GM12878 (cell line): Measurements from ENCODE around the gene PCDHGC5. TPM values are rescaled to one million over a fixed set of nuclear protein-coding genes. Genes with fewer than 3 reads are reported as not detected.

Experiments
- ATAC-seq: fragments of 200-7000 bp; cut with Tn5 transposase; 3 replicates; pipeline ENCODE4 v1.9.1; 2020; ENCODE audit warnings: mild to moderate bottlenecking, moderate library complexity
- BruUV-seq: library from RNA; stranded (reverse); fragments of 400-500 nt; replicated peaks from 2 replicates; lab custom pipeline; 2021; lab: Mats Ljungman, UMichigan
- CTCF ChIA-PET: fragments of 300-600 bp; sonication (Branson Sonifier 250); formaldehyde crosslinking; extraction: SDS; loops from one replicate; lab custom pipeline; 2021; ENCODE audit warnings: inconsistent platforms; lab: Yijun Ruan, JAX
- POLR2A ChIA-PET: fragments of 350-600 bp; formaldehyde crosslinking; extraction: SDS; loops from one replicate; lab custom pipeline; 2021; ENCODE audit warnings: inconsistent platforms; lab: Charles Lee
- RAD21 ChIA-PET: fragments of 300-600 bp; sonication (Branson Sonifier 250); formaldehyde crosslinking; loops from one replicate; lab custom pipeline; 2023; ENCODE audit warnings: antibody characterized with exemption; ENCODE audit not compliant: unreplicated experiment; lab: Charles Lee
- SMC1A ChIA-PET: fragments of 300-600 bp; sonication (Branson Sonifier 250); formaldehyde crosslinking; loops from one replicate; lab custom pipeline; 2023; ENCODE audit not compliant: unreplicated experiment, uncharacterized antibody; lab: Charles Lee
- DNase-seq: peaks from one replicate; pipeline ENCODE4 v3.0.0-alpha.2; 2011; ENCODE audit warnings: low read depth, low spot score
- FAIRE-seq: peaks from 3 replicates; lab custom pipeline; 2011; peaks lifted over from hg19 to GRCh38; lab: Jason Lieb, UNC
- H2AFZ ChIP-seq: 2 replicates; pipeline ENCODE4 v1.6.0; 2011; ENCODE audit warnings: low read depth, low read length, control low read depth; ENCODE audit not compliant: control insufficient read depth
- H3K27ac ChIP-seq: 2 replicates; pipeline ENCODE4 v1.5.1; 2011; ENCODE audit warnings: control low read depth; ENCODE audit not compliant: control insufficient read depth, insufficient read depth
- H3K27me3 ChIP-seq, 2 experiments: replicated peaks in 1 of 2; 2 replicates each; pipeline versions ENCODE4 v1.6.0 to v1.6.1; 2011; ENCODE audit warnings: low read length in 1 of 2; ENCODE audit not compliant: control insufficient read depth in 2 of 2, insufficient read depth in 2 of 2
- H3K36me3 ChIP-seq, 2 experiments: 2 replicates each; pipeline ENCODE4 v1.5.1; 2011; ENCODE audit warnings: low read length in 1 of 2; ENCODE audit not compliant: control insufficient read depth in 2 of 2, insufficient read depth in 2 of 2
- H3K4me1 ChIP-seq: 2 replicates; pipeline ENCODE4 v1.6.1; 2011; ENCODE audit warnings: mild to moderate bottlenecking, low read length, moderate library complexity, mixed read lengths; ENCODE audit not compliant: control insufficient read depth, insufficient read depth
- H3K4me2 ChIP-seq: 2 replicates; pipeline ENCODE4 v1.6.0; 2011; ENCODE audit warnings: control low read depth; ENCODE audit not compliant: control insufficient read depth, insufficient read depth
- H3K4me3 ChIP-seq: fragments of 200-600 bp; sonication (generic); 2 replicates; pipeline ENCODE4 v1.5.1; 2016
- H3K79me2 ChIP-seq: 2 replicates; pipeline ENCODE4 v1.6.0; 2011; ENCODE audit warnings: low read length; ENCODE audit not compliant: control insufficient read depth, insufficient read depth
- H3K9ac ChIP-seq: 2 replicates; pipeline ENCODE4 v1.8.0; 2011; ENCODE audit warnings: low read length, control low read depth, mixed read lengths; ENCODE audit not compliant: control insufficient read depth, insufficient read depth
- H3K9me3 ChIP-seq: replicated peaks from 3 replicates; pipeline ENCODE4 v1.5.1; 2011; ENCODE audit warnings: mild to moderate bottlenecking, low read length; ENCODE audit not compliant: control insufficient read depth, insufficient read depth
- H4K20me1 ChIP-seq: 2 replicates; pipeline ENCODE4 v1.6.0; 2011; ENCODE audit not compliant: control insufficient read depth, insufficient read depth
- BMI1 ChIP-seq: fragments of 450-650 bp; IDR thresholded peaks from 2 replicates; pipeline ENCODE4 v1.6.1; 2016; ENCODE audit warnings: mild to moderate bottlenecking, moderate library complexity, borderline replicate concordance
- CBX3 ChIP-seq: fragments of 200-600 bp; sonication (generic); IDR thresholded peaks from 2 replicates; pipeline ENCODE4 v1.6.1; 2016; ENCODE audit warnings: low read depth, borderline replicate concordance
- EGR1 ChIP-seq, 2 experiments: IDR thresholded peaks; 1 replicate in 1 of 2; 2 replicates in 1 of 2; pipeline ENCODE4 v1.6.1; 2011 to 2012; ENCODE audit warnings: low read depth in 2 of 2, low read length in 2 of 2, borderline replicate concordance in 1 of 2, mild to moderate bottlenecking in 1 of 2, moderate library complexity in 1 of 2
- HDAC2 ChIP-seq: fragments of 200-600 bp; sonication (generic); IDR thresholded peaks from 2 replicates; pipeline ENCODE4 v1.6.1; 2017
- HDAC6 ChIP-seq: fragments of 200-600 bp; sonication (generic); IDR thresholded peaks from one replicate; pipeline ENCODE4 v1.8.0; 2017; ENCODE audit warnings: antibody characterized with exemption; ENCODE audit not compliant: unreplicated experiment
- IRF4 ChIP-seq: IDR thresholded peaks from 2 replicates; pipeline ENCODE4 v1.6.1; 2011; ENCODE audit warnings: low read depth, low read length
- KDM1A ChIP-seq: fragments of 200-600 bp; sonication (generic); IDR thresholded peaks from 2 replicates; pipeline ENCODE4 v1.6.1; 2016; ENCODE audit warnings: borderline replicate concordance
- KLF5 ChIP-seq: fragments of 450-650 bp; IDR thresholded peaks from 2 replicates; pipeline ENCODE4 v1.6.1; 2014; ENCODE audit warnings: mild to moderate bottlenecking; ENCODE audit not compliant: partially characterized antibody
- MYB ChIP-seq: fragments of 150-350 bp; IDR thresholded peaks from 2 replicates; pipeline ENCODE4 v1.6.1; 2014; ENCODE audit warnings: mild to moderate bottlenecking, low read depth, low read length, borderline replicate concordance
- NR2C1 ChIP-seq: fragments of 450-650 bp; IDR thresholded peaks from 2 replicates; pipeline ENCODE4 v1.6.1; 2017; ENCODE audit warnings: antibody characterized with exemption, mild to moderate bottlenecking, moderate library complexity
- RELA ChIP-seq: fragments of 450-650 bp; IDR thresholded peaks from 2 replicates; pipeline ENCODE4 v1.8.0; 2014; ENCODE audit warnings: borderline replicate concordance; ENCODE audit not compliant: partially characterized antibody
- SMC3 ChIP-seq: IDR thresholded peaks from 2 replicates; pipeline ENCODE4 v1.6.1; 2011; ENCODE audit warnings: low read length, improper control_type of control experiment, borderline replicate concordance
- SREBF2 ChIP-seq: IDR thresholded peaks from 2 replicates; pipeline ENCODE4 v1.6.1; 2012; ENCODE audit warnings: mild to moderate bottlenecking, low read length
- WGBS: methylation state at CpG from one replicate; pipeline ENCODE4 v1.1.6; 2016; ENCODE audit warnings: low lambda C conversion rate; ENCODE audit not compliant: insufficient replicate concordance, insufficient coverage; ENCODE audit errors: missing lambda C conversion rate; 5-methylcytosine and 5-hydroxymethylcytosine counted together
- in situ Hi-C: fragments of 300-500 bp; cut with MboI; formaldehyde crosslinking; loops from 9 replicates; pipeline ENCODE4 v1.14.3; 2018; ENCODE audit warnings: mixed read lengths
- intact Hi-C: fragments of 100-400 bp; cut with micrococcal nuclease; formaldehyde crosslinking; loops from one replicate; pipeline ENCODE4 v1.14.2; 2022; ENCODE audit not compliant: unreplicated experiment
- polyA plus RNA-seq, 11 experiments: library from polyadenylated mRNA; depleted of rRNA in 4 of 11; unstranded in 6 of 11; stranded (reverse) in 5 of 11; fragments of >200 nt; fragmentation: Nextera tagmentation in 4 of 11; fragmentation: Illumina TruSeq in 1 of 11; extraction: Ambion mirVana in 4 of 11; extraction: Trizol in 1 of 11; gene quantifications; 1 replicate in 1 of 11; 2 replicates in 10 of 11; pipeline versions ENCODE4 v1.2.1 to v1.2.3, GENCODE V29; 2011 to 2016; ENCODE audit warnings: inconsistent platforms in 2 of 11, missing spikeins in 2 of 11, low read depth in 1 of 11
- total RNA-seq, 4 experiments: library from RNA; depleted of rRNA in 3 of 4; stranded (reverse); fragments of >200 nt in 3 of 4; fragmentation: Illumina TruSeq in 1 of 4; extraction: Trizol in 1 of 4; gene quantifications; 2 replicates each; pipeline versions ENCODE4 v1.2.1 to v1.2.3, GENCODE V29; 2013 to 2021
- TF ChIP-seq, protein P1 (sequence below): fragments of 450-650 bp; IDR thresholded peaks from 2 replicates; pipeline ENCODE4 v1.6.1; 2016; ENCODE audit warnings: mild to moderate bottlenecking
- TF ChIP-seq, protein P2 (sequence below): fragments of 450-650 bp; IDR thresholded peaks from 2 replicates; pipeline ENCODE4 v1.6.1; 2018; ENCODE audit warnings: mild to moderate bottlenecking, low read depth, moderate library complexity; ENCODE audit not compliant: partially characterized antibody

Gene PCDHGC5
- total and polyA plus RNA-seq, 10 of the 15 experiments (the other 5 are each of a cell fraction or from before 2014, with no cell fraction given) = 0.05 to 0.87 (median 0.18) TPM; not detected in 2

DNA sequence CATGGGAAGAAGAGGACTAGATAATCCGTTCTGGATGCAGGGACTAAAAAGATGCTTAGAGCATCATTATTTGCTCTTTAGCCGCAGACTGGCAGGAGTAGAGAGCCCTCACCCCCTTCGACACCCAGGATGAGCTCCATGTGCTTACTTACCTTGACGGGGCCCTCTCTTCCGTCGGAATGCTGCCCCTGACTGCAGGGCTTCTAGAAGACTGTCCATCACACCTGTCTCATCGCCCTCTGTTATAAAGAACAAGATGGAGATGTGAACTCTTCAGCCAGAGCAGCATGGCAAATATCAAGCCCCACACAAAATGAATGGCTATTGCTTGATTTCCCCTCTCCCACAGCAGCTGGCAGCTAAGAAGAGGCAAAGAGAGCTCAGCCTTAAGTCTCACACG, 35.1 kb downstream of the PCDHGC5 start (continued):
- TF ChIP-seq HDAC2 = no peak
- TF ChIP-seq IRF4 = no peak
- TF ChIP-seq, all 136 proteins: peak for 0

- ChIA-PET POLR2A (interaction anchor here (1.0 to 2.4 kb wide), 3 partner anchors 11 to 50 kb away, joined by 3 to 10 read pairs (median 4); no protein-coding TSS in a partner anchor), SMC1A (interaction anchor here (0.6 to 13.7 kb wide), 20 partner anchors 14 to 112 kb away, joined by 3 to 176 read pairs (median 6); partner anchors contain the start of genes PCDHGA10, PCDHGA11, PCDHGA12 and PCDHGB7), CTCF (interaction anchor here (1.0 to 11.2 kb wide), 32 partner anchors 9 to 155 kb away, joined by 3 to 194 read pairs (median 8); partner anchors contain the start of genes PCDHGA10, PCDHGA11, PCDHGA12 and PCDHGA9), RAD21 (interaction anchor here (1.1 to 6.2 kb wide), 11 partner anchors 14 to 155 kb away, joined by 3 to 77 read pairs (median 10); partner anchors contain the start of genes PCDHGA10, PCDHGA11, PCDHGA12 and PCDHGB3)
- DNase-seq = no peak
- H3K4me1 ChIP-seq = peaks cover 26% of the 10 kb centered on the region
- intact Hi-C loops (loop anchor here (1.0 kb wide), 4 partner anchors 32 to 105 kb away; partner anchors contain the start of genes PCDHGA12 and PCDHGC3), in situ Hi-C loops (loop anchor here (5.0 kb wide), 1 partner anchor 48 kb away; the partner anchor contains the start of gene PCDHGC3)
- peaks cover 14 to 47% of the 10 kb centered on the region in 2 experiments for H3K36me3 ChIP-seq
- no TSS peak for BruUV-seq
- FAIRE-seq = peak; percentile 91
- no peaks in the 10 kb centered on the region for H4K20me1 ChIP-seq
- no peaks in the 10 kb centered on the region for H3K27me3 ChIP-seq
- WGBS = 4% methylated on average over 12 of the region's 12 CpGs
- no peak overlapping the region for H3K9ac ChIP-seq
- no peak overlapping the region for H3K4me2 ChIP-seq
- H3K27ac ChIP-seq = peak overlapping the region; percentile 9; the same call in 1 of the 2 replicates
- ATAC-seq = peak; percentile 91
- no peaks in the 10 kb centered on the region for H3K79me2 ChIP-seq
- no peaks in the 10 kb centered on the region for H3K9me3 ChIP-seq
- no peak overlapping the region for H2AFZ ChIP-seq
- no peak overlapping the region for H3K4me3 ChIP-seq
- no peak for TF ChIP-seq SREBF2
- TF ChIP-seq NR2C1 = no peak
- no peak for TF ChIP-seq EGR1 (IDR thresholded peaks at IDR 0.05; ENCODE audit: borderline replicate concordance in 1 of 2, low read depth in 2 of 2, low read length in 2 of 2)
- TF ChIP-seq KDM1A = no peak
- no peak for TF ChIP-seq MYB
- peak; percentile 98 for TF ChIP-seq SMC3
- TF ChIP-seq KLF5 = peak; percentile 35
- TF ChIP-seq BMI1 = 0 out of 2 replicates have a peak, but pooled peaks have one; percentile 62
- peak; percentile 65 for TF ChIP-seq IRF4
- TF ChIP-seq, protein P1, sequence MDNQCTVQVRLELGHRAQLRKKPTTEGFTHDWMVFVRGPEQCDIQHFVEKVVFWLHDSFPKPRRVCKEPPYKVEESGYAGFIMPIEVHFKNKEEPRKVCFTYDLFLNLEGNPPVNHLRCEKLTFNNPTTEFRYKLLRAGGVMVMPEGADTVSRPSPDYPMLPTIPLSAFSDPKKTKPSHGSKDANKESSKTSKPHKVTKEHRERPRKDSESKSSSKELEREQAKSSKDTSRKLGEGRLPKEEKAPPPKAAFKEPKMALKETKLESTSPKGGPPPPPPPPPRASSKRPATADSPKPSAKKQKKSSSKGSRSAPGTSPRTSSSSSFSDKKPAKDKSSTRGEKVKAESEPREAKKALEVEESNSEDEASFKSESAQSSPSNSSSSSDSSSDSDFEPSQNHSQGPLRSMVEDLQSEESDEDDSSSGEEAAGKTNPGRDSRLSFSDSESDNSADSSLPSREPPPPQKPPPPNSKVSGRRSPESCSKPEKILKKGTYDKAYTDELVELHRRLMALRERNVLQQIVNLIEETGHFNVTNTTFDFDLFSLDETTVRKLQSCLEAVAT = peak; percentile 40; the same call in 1 of the 2 replicates
- no peak for TF ChIP-seq HDAC6
- TF ChIP-seq CBX3 = no peak
- TF ChIP-seq, protein P2, sequence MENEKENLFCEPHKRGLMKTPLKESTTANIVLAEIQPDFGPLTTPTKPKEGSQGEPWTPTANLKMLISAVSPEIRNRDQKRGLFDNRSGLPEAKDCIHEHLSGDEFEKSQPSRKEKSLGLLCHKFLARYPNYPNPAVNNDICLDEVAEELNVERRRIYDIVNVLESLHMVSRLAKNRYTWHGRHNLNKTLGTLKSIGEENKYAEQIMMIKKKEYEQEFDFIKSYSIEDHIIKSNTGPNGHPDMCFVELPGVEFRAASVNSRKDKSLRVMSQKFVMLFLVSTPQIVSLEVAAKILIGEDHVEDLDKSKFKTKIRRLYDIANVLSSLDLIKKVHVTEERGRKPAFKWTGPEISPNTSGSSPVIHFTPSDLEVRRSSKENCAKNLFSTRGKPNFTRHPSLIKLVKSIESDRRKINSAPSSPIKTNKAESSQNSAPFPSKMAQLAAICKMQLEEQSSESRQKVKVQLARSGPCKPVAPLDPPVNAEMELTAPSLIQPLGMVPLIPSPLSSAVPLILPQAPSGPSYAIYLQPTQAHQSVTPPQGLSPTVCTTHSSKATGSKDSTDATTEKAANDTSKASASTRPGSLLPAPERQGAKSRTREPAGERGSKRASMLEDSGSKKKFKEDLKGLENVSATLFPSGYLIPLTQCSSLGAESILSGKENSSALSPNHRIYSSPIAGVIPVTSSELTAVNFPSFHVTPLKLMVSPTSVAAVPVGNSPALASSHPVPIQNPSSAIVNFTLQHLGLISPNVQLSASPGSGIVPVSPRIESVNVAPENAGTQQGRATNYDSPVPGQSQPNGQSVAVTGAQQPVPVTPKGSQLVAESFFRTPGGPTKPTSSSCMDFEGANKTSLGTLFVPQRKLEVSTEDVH = no peak
- TF ChIP-seq RELA = peak; percentile 29
These were observed 36.0 kb downstream of the PCDHGC5 start for GRCh38 chr5:141524604-141525597.
